Right atrium auricular region (tissue), 2 donors: Measurements from ENCODE around the gene MADD. TPM values are rescaled to one million over a fixed set of nuclear protein-coding genes. Genes with fewer than 3 reads are reported as not detected.

Experiments used
- DNase-seq: peaks from one replicate; pipeline ENCODE4 v3.0.0-alpha.2; 2019; ENCODE audit warnings: low spot score
- H3K27ac ChIP-seq, 2 donors: fragments of 200-600 bp; sonication (generic); 1 replicate in 1 of 2; 2 replicates in 1 of 2; pipeline ENCODE4 v1.5.1; 2016 to 2019
- H3K27me3 ChIP-seq, 2 donors: fragments of 200-600 bp; sonication (generic); one replicate each; pipeline versions ENCODE4 v1.5.1 to v1.6.0; 2017 to 2019
- H3K36me3 ChIP-seq: fragments of 200-600 bp; sonication (generic); one replicate; pipeline ENCODE4 v1.5.1; 2016
- H3K4me1 ChIP-seq, 2 donors: fragments of 200-600 bp; sonication (generic); one replicate each; pipeline versions ENCODE4 v1.5.1 to v1.6.0; 2017 to 2019
- H3K4me3 ChIP-seq, 2 donors: fragments of 200-600 bp; sonication (generic); 1 replicate in 1 of 2; 2 replicates in 1 of 2; pipeline ENCODE4 v1.5.1; 2017 to 2019; ENCODE audit warnings: mild to moderate bottlenecking in 1 of 2, moderate library complexity in 1 of 2
- H3K9me3 ChIP-seq, 2 donors: fragments of 200-600 bp; sonication (generic); one replicate each; pipeline ENCODE4 v1.5.1; 2019
- total RNA-seq, 2 donors: library from RNA; depleted of rRNA; stranded (reverse); fragments of >200 nt; gene quantifications; one replicate each; pipeline ENCODE4 v1.1.0, GENCODE V29; 2016
- TF ChIP-seq, protein P1 (sequence below), 2 donors: fragments of 200-600 bp; sonication (generic); IDR thresholded peaks; one replicate each; pipeline ENCODE4 v1.5.1; 2019; ENCODE audit warnings: antibody characterized with exemption in 2 of 2

Gene MADD
- total RNA-seq, 2 donors from 2014 or later, result 28.2 to 49.8 TPM

DNA sequence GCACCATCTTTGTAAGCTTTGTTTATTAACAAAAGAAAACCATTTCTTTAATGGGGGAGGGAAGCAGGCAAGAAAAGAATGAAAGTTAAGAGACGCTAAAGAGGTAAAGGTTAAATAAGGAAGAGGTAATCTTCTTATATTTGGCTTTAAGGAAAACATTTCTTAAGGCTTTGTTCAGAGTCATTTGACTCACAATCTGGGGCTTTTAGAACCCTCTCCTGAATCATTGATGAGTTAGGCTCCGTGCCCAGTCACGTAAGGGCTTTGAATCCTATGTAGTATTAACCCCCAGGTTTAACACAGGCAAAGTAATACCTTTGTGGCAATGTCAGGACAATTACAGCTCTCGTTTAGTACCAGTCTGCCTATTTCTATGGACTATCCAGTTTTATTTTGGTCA is 26.1 kb downstream of the MADD start:
- TF ChIP-seq, protein P1, sequence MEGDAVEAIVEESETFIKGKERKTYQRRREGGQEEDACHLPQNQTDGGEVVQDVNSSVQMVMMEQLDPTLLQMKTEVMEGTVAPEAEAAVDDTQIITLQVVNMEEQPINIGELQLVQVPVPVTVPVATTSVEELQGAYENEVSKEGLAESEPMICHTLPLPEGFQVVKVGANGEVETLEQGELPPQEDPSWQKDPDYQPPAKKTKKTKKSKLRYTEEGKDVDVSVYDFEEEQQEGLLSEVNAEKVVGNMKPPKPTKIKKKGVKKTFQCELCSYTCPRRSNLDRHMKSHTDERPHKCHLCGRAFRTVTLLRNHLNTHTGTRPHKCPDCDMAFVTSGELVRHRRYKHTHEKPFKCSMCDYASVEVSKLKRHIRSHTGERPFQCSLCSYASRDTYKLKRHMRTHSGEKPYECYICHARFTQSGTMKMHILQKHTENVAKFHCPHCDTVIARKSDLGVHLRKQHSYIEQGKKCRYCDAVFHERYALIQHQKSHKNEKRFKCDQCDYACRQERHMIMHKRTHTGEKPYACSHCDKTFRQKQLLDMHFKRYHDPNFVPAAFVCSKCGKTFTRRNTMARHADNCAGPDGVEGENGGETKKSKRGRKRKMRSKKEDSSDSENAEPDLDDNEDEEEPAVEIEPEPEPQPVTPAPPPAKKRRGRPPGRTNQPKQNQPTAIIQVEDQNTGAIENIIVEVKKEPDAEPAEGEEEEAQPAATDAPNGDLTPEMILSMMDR (IDR thresholded peaks at IDR 0.05), result no peak

DNA sequence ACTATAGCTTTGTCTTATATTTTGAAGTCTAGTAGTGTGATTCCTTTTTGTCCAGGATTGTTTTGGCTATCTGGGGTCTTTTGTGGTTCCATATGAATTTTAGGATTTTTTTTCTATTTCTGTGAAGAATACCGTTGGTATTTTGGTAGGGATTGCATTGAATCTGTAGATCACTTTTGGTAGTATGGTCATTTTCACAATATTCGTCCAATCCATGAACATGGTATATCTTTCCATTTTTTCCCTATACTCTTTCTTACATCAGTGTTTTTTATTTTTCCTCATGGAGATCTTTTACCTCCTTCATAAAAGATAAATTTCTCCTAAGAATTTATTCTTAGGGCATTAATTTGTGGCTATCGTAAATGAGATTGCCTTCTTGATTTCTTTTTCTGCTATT is 29.1 kb downstream of the MADD start:
- TF ChIP-seq, protein P1 (IDR thresholded peaks at IDR 0.05), result no peak
- peaks cover 92% of the 10 kb centered on the region for H3K36me3 ChIP-seq
- peaks cover 0 to 34% of the 10 kb centered on the region in 2 donors for H3K9me3 ChIP-seq
- H3K4me1 ChIP-seq, result no peaks in the 10 kb centered on the region
- H3K27me3 ChIP-seq, result no peaks in the 10 kb centered on the region
- DNase-seq, result no peak
- H3K27ac ChIP-seq, result no peak overlapping the region
- no peak overlapping the region for H3K4me3 ChIP-seq

More for the DNA sequence above, 26.1 kb downstream of the MADD start:
- Histone ChIP-seq H3K27ac (no peak overlapping the region), H3K9me3 (peaks cover 0 to 17% of the 10 kb centered on the region in 2 donors), H3K4me3 (no peak overlapping the region), H3K36me3 (peaks cover 91% of the 10 kb centered on the region), H3K4me1 (no peaks in the 10 kb centered on the region), H3K27me3 (no peaks in the 10 kb centered on the region)
- no peak for DNase-seq

- Histone ChIP-seq H3K36me3 (peaks cover 80% of the 10 kb centered on the region), H3K27me3 (no peaks in the 10 kb centered on the region)
- TF ChIP-seq, protein P1 (IDR thresholded peaks at IDR 0.05), result no peak
Measured at GRCh38 chr11:47302853-47303252, 32.9 kb downstream of the MADD start.

GRCh38 chr11:47305734-47306483 is 36.0 kb downstream of the MADD start:
- peaks cover 0 to 18% of the 10 kb centered on the region in 2 donors for H3K4me1 ChIP-seq
- peak; percentile 69 for DNase-seq
- H3K27ac ChIP-seq, result peak overlapping the region; percentile 57 to 91
- TF ChIP-seq, protein P1 (IDR thresholded peaks at IDR 0.05), result no peak
- peaks cover 82% of the 10 kb centered on the region for H3K36me3 ChIP-seq
- no peaks in the 10 kb centered on the region for H3K27me3 ChIP-seq
- H3K9me3 ChIP-seq, result peaks cover 0 to 17% of the 10 kb centered on the region in 2 donors
- H3K4me3 ChIP-seq, result no peak overlapping the region

More at GRCh38 chr11:47302853-47303252, 32.9 kb downstream of the MADD start:
- peaks cover 0 to 34% of the 10 kb centered on the region in 2 donors for H3K9me3 ChIP-seq
- DNase-seq, result no peak
- H3K4me1 ChIP-seq, result peaks cover 0 to 18% of the 10 kb centered on the region in 2 donors
- no peak overlapping the region for H3K4me3 ChIP-seq
- H3K27ac ChIP-seq, result no peak overlapping the region

DNA sequence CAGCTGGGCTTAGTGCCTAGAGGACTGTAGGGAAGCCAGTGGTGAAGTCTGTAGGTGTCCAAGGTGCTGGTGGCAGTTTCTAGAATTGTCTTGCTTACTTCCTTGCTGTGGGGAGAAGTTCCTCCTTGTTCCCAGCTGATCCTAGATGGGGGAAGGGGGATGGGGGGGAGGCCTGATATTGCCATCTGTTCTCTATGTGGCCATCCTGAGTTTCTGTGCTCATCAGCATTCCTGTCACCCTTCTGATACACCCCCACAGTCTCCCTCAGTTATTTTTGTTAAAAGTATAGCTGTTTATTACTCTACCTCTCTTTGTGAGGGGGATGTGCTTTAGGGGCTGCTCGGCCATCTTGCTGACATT is 36.5 kb downstream of the MADD start:
- peaks cover 83% of the 10 kb centered on the region for H3K36me3 ChIP-seq
- TF ChIP-seq, protein P1 (IDR thresholded peaks at IDR 0.05), result no peak
- no peak overlapping the region for H3K4me3 ChIP-seq
- peaks cover 0 to 17% of the 10 kb centered on the region in 2 donors for H3K9me3 ChIP-seq
- H3K4me1 ChIP-seq, result peaks cover 0 to 18% of the 10 kb centered on the region in 2 donors
- DNase-seq, result no peak
- no peaks in the 10 kb centered on the region for H3K27me3 ChIP-seq
- H3K27ac ChIP-seq, result peak overlapping the region; percentile 57 to 91
